Measurements from ENCODE around the gene FAM168A. TPM values are rescaled to one million over a fixed set of nuclear protein-coding genes. Genes with fewer than 3 reads are reported as not detected.

Gene FAM168A
- total RNA-seq, 1 experiment from 2014 or later = 21.1 TPM

DNA sequence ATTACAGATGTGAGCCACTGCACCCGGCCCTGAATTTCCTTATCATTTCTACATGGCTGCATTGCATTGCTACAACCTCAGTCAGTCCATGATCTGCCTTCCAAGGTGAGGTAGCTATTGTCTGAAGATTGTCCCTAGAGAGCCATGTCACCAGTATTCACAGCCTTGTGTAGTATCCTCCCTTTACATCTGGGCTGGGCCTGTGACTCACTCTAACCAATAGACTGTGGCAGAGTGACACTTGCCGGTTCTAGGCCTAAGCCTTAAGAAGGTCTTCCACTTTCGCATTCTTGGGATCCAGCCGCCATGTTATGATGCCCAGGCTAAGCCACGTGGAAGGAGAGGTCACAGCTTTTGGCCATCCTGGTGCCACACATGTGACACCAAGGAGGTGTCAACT is 38.3 kb upstream of the FAM168A start:
- Histone ChIP-seq H4K5ac (ENCODE audit: insufficient read length, low read depth, low read length) (no peak overlapping the region), H3T11ph (ENCODE audit: low read length) (no peak overlapping the region), H2BK12ac (ENCODE audit: insufficient read length, low read depth, low read length) (no peak overlapping the region), H2BK120ac (ENCODE audit: low read depth, low read length, poor library complexity, severe bottlenecking) (no peak overlapping the region), H4K91ac (ENCODE audit: insufficient read length, low read depth, low read length) (no peak overlapping the region), H3K27me3 (ENCODE audit: insufficient read depth, low read length) (no peaks in the 10 kb centered on the region), H3K14ac (ENCODE audit: insufficient read depth, low read length) (no peak overlapping the region), H2AK5ac (ENCODE audit: insufficient read length, low read length) (no peak overlapping the region), H4K20me1 (ENCODE audit: control insufficient read depth, insufficient read depth, insufficient read length) (no peaks in the 10 kb centered on the region), H3K23ac (ENCODE audit: insufficient read length, low read depth, low read length) (no peak overlapping the region), H3K4me1 (ENCODE audit: insufficient read depth, low read length) (no peaks in the 10 kb centered on the region), H3K4me2 (ENCODE audit: insufficient read depth, insufficient read length, low read length) (no peak overlapping the region), H3K79me1 (ENCODE audit: insufficient read depth, low read depth, low read length, poor library complexity, severe bottlenecking) (no peaks in the 10 kb centered on the region), H3K9me3 (ENCODE audit: control insufficient read depth, low read depth, low read length) (no peaks in the 10 kb centered on the region), H3K27ac (ENCODE audit: insufficient read length, low read depth, low read length) (no peak overlapping the region), H2BK20ac (ENCODE audit: low read depth, low read length, poor library complexity, severe bottlenecking) (no peak overlapping the region), H3K4ac (ENCODE audit: low read depth, low read length) (no peak overlapping the region), H3K79me2 (ENCODE audit: insufficient read depth, low read length) (no peaks in the 10 kb centered on the region), H3K23me2 (ENCODE audit: insufficient read length, low read depth, low read length, poor library complexity, severe bottlenecking) (no peaks in the 10 kb centered on the region), H2BK5ac (ENCODE audit: insufficient read length, low read length) (no peak overlapping the region), H3K9ac (ENCODE audit: extremely low read depth, insufficient read length, low read length) (no peak overlapping the region), H2BK15ac (ENCODE audit: low read depth, low read length) (no peak overlapping the region), H2AFZ (ENCODE audit: low read length) (no peak overlapping the region), H3K18ac (ENCODE audit: insufficient read length, low read depth, low read length) (no peak overlapping the region), H4K8ac (replicated peaks; ENCODE audit: insufficient read length, low read depth, low read length) (no peak overlapping the region), H3K56ac (ENCODE audit: insufficient read length, low read depth, low read length) (no peak overlapping the region)
- peaks cover 0 to 18% (median 2%) of the 10 kb centered on the region in 3 experiments; a peak in 3 of 7 replicates for H3K36me3 Mint-ChIP-seq (ENCODE audit: insufficient read depth in 1 of 3, low read depth in 3 of 3)
- TF ChIP-seq, protein P1, sequence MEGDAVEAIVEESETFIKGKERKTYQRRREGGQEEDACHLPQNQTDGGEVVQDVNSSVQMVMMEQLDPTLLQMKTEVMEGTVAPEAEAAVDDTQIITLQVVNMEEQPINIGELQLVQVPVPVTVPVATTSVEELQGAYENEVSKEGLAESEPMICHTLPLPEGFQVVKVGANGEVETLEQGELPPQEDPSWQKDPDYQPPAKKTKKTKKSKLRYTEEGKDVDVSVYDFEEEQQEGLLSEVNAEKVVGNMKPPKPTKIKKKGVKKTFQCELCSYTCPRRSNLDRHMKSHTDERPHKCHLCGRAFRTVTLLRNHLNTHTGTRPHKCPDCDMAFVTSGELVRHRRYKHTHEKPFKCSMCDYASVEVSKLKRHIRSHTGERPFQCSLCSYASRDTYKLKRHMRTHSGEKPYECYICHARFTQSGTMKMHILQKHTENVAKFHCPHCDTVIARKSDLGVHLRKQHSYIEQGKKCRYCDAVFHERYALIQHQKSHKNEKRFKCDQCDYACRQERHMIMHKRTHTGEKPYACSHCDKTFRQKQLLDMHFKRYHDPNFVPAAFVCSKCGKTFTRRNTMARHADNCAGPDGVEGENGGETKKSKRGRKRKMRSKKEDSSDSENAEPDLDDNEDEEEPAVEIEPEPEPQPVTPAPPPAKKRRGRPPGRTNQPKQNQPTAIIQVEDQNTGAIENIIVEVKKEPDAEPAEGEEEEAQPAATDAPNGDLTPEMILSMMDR (conservative IDR thresholded peaks at IDR 0.05) = no peak
- no peak overlapping the region for H3K4me3 Mint-ChIP-seq
- no peak overlapping the region for H3K27ac Mint-ChIP-seq
- WGBS (ENCODE audit: extremely low coverage, insufficient read length, low lambda C conversion rate) = no CpG with 5 or more reads among the region's 5 CpGs
- peaks cover 3 to 8% of the 10 kb centered on the region in 2 experiments for H3K9me3 Mint-ChIP-seq
- H3K4me1 Mint-ChIP-seq = peaks cover 12 to 15% of the 10 kb centered on the region in 2 experiments
- no peak for DNase-seq
- peaks cover 14% of the 10 kb centered on the region for H3K27me3 Mint-ChIP-seq (ENCODE audit: low read depth)
